GM10266 (cell line): Measurements from ENCODE around the gene FZD7.

ENCODE experiments used
- DNase-seq: peaks from one replicate; pipeline ENCODE4 v3.0.0; 2012; ENCODE audit errors: extremely low spot score
- CTCF ChIP-seq: IDR thresholded peaks from 2 replicates; pipeline ENCODE4 v1.5.1; 2012; ENCODE audit warnings: mild to moderate bottlenecking, low read depth; ENCODE audit not compliant: control insufficient read depth, insufficient read depth; ENCODE audit errors: missing control alignments

FZD7 gene

GRCh38 chr2:201990069-201990468 is 43.6 kb upstream of the FZD7 start:
- no peak for DNase-seq

GRCh38 chr2:201992960-201993359 is 40.7 kb upstream of the FZD7 start:
- no peak for TF ChIP-seq CTCF
- no peak for DNase-seq

More at GRCh38 chr2:201990069-201990468, 43.6 kb upstream of the FZD7 start:
- TF ChIP-seq CTCF, result no peak

DNA sequence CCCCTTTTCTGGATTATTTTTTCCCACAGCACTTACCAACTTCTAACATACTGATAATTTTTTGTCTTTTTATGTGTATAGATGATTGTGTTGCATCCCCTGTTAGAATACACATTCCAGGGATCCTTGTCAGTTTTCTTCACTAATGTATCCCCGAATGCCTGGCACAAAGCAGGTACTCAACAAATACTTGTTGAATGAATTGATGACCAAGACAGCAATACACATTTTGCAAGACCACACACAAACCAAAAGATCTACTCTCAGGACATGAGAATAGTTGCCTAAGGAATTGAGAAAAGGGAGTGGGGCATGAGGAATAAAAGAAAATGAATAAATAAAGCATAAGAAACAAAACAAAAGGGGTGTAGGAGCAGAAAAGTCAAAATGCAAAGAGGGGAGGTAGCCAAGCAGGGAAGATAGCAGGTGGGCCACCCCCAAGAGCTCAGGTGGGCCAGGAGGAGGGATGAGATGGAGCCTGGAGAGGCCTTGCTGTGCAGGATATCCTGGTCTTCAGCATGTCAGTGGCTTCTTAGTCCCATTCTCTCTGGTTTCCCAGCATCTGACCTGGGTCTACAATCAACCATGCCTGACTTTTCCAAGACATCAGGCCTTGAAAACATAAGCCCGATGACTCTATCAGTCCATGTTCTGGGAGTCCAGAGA is 38.5 kb upstream of the FZD7 start:
- no peak for TF ChIP-seq CTCF
- DNase-seq, result no peak

DNA sequence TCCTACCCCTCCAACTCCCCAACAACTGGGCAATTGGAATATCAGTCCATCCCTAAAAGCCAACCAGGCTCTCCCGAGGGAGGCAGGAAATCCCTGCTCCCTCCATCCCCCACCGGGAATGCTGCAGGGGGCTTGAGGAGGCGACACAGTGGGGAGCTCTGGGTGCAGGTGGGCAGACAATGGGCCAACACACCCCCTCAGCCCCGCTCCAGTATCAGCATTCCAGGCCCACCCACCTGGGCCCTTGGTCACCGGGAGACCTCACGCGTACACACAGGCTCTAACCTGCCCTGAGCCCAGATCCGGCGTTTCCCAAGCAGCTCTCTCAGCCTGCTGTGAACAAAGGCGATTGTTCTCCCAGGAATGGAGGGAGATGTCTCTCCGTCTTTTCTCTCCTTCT is 37.6 kb upstream of the FZD7 start:
- DNase-seq, result no peak
- TF ChIP-seq CTCF, result no peak

GRCh38 chr2:201996679-201997314 is 36.9 kb upstream of the FZD7 start:
- DNase-seq, result no peak
- TF ChIP-seq CTCF, result no peak

DNA sequence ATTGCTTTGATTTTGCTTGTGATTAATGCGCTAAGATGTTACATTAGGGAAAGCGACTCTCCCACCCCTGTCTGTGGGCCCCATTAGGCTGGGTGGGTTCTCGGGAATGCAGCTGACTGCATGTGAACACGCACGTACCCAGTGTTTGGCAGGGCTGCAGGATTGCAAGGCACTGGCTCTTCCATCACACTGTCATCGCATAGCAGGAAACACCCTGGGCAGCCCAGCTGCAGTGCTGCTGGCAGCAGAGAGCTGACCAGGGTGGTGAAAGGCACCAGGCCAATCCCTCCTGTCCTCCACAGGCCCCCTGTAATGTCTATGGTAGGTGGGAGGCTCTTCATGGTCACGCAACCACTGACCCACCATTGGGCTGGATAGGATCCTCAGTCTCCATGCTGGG is 34.4 kb upstream of the FZD7 start:
- no peak for DNase-seq
- no peak for TF ChIP-seq CTCF

- DNase-seq, result no peak
- TF ChIP-seq CTCF, result no peak
These were observed 31.8 kb upstream of the FZD7 start for GRCh38 chr2:202001826-202002225.
